ENCODE measurements around the gene FGF9. TPM values are rescaled to one million over a fixed set of nuclear protein-coding genes. Genes with fewer than 3 reads are reported as not detected.

The FGF9 gene
- total RNA-seq, 1 experiment from 2014 or later: 8.3 TPM

DNA sequence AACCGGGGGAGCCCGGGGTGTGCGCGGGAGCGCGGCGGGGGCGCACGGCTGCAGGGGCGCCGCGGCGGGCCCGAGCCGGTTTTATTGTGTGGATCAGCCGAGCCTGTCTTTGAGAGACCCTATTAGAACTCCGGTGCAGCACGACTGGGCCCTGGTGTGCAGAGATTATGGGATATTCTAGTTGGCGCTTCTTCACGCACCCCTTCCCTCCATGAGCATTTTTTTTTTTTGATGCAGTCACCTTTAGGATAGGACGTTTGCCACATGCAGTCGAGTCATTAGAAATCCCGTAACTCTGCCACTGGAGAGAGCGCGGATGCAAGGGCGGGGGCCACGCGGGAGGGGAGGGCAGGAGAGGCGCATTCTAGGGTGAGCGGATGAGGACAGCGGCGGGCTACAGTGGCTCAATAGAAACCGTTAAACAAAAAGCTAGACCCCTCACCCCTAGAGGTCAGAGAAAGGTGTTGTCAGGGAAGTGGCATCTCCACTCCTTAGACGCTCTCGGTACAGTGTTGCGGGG lies 3.7 kb downstream of the FGF9 start:
- DNase-seq (ENCODE audit: low spot score): peak; percentile 49

DNA sequence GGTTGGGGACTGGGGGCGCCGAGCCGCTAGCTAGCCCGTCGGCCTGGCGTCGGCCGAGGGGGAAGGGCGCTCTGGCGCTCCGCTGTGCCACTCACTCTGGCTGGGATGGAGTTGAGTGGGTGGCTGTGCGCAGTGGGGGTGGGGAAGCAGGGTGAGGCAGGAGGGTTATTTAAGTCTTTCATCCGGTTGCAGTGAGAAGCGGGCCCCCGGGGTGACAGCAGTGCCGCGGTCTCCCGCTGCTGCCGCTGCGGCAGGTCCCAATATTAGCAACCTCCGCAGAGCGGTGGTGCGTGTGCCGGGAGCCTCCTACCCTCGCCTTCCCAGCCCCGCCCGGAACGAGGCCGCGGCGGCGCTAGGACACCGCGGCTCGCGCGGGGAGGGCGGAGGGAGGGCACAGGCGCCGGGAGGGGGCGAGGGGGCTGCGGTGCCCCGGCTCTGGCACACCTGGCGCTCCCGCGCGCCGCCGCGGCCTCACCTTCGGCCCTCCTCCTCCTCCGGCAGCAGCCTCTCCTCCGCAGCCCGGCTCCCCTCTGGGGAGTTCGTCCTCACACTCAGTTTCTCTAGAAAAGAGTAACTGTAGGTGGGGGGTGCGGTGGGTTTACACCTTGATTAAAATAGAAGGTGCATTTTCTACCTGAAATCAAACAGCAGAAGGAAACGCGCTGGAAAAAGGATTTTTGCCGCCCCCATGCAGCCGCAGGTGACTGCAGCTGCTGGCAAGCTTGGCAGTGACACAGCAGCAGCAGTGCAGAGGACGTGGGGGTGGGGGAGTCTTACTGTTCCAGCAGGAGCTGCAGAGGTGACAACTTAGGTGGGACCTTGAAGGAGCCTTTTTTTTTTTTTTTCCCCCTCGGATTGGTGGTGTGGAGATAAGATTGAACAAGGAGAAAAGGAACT lies 4.5 kb downstream of the FGF9 start:
- peak; percentile 69 for DNase-seq (ENCODE audit: low spot score)

DNA sequence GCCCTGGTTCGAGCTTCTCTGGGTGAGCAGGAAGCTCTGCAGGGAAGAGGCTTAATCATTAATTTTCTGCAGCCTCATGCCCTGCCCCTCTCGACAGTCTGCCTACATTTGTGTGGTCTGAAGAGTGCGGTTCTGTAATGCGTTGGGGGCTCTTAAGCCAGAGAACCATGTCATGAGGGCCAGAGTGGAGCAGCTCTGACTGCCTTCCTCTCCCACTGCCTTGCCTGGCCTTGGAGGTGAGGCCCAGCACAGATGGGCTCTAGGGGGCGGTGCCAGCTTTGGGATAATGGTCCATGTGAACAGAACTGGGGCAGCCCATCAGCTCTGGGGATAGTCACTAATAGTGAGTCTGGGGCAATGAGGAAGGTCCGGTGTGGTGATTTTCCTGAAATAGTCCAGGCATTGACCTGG lies 5.7 kb downstream of the FGF9 start:
- peak; percentile 80 for DNase-seq (ENCODE audit: low spot score)

DNA sequence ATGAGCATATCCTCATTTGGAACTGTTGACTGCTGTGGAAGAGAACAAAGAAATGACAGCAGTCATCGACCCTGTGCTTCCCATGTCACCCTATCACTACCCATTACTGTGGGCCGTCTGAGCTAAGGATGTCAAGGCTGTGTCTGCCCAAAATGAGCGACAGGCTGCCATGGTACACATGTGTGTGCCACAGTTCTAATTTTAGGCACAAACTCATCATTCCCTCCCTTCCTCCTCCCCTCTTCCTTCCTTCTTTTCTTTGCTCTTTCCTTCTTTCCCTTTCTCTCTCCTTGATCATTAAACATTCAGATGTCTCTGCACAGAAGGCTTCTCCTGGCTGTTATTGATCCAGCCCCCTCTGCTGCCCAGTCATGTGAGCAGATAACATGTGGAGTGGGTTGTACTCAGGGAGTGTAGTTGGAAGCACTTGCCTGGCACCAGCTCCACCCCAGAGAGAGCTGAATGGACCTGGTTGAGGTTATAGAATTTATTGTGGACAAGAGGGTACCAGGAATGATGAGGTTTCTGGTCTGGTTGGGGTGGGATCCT lies 6.3 kb downstream of the FGF9 start:
- DNase-seq (ENCODE audit: low spot score): no peak

DNA sequence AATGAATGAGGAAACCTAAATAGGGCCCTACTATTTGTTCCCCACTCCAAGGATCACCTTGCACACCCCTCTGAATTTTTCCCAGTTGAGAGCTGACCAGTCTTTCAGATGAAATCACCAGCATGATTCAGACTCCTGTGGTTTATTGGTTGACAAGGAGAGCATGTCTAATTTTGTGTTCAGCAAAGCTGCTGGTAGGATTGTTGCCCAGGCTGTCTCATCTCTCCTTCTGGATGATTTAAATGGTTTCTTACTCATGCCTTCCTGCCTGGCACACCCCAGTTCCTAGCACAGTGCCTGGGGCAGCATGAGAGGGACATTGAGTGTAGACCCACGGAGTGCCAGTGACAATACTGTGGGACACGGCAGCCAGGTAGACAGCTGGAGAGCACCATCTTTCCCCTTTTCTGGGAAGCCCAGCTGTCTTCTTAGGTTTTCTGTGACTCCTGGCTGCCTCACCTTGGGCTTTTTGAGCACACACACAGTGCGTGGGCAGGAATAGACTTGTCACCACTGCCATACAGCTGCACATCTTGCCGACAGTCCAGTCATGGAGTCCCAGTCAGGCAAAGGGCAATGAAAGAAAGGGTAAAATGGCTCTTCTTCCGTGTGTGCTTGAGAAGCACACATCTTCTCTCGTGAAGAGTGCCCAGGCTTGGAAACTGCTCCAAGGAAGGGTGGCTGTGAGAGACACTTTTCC lies 12.3 kb downstream of the FGF9 start:
- no peak for DNase-seq (ENCODE audit: low spot score)

DNA sequence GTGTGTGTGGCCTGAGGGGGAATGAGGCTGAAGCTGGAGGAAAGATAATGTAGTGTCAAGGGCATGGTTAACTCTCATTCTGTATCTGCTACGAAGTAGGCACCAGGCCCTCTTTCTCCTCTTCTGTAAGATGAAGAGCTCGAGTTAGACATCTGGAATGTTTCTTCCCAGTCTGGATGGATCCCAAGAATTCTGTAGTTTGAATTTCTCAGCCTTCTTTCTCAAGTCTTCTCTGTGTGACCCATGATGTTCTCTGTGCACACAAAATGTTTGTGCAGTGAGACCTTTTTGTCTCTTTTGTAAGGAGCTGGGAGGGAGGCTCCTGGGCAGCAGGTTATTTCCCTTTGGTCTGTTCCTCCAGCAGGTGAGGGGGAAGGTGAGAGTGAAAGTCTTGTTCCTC lies 13.7 kb downstream of the FGF9 start:
- no peak for DNase-seq (ENCODE audit: low spot score)

DNA sequence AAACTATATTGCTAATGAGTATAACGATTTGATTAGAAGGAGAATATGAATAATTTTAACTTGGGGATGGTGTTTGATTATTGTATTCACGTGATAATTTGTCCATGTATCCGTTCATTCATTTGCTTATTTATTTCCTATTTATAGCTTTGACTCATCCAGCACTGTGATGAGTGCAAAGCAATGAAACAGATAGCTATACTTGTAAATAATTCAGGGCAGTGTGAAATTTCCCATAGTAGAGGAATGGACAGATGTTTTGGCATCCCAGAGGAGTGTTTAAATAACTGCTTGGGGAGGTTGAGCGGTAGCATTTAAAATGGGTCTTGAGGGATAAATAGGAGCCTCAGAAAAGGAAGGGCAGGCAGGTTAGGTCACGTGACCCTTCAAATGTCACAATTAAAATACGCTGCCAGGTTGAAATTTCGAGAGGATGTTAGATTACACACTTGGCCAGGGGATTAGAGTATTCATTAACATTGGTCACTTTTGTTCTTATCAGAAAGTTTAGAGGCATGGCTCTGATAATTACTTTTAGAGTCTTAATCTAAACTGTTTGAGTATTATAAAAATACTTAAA lies 14.7 kb downstream of the FGF9 start:
- DNase-seq (ENCODE audit: low spot score): no peak

DNA sequence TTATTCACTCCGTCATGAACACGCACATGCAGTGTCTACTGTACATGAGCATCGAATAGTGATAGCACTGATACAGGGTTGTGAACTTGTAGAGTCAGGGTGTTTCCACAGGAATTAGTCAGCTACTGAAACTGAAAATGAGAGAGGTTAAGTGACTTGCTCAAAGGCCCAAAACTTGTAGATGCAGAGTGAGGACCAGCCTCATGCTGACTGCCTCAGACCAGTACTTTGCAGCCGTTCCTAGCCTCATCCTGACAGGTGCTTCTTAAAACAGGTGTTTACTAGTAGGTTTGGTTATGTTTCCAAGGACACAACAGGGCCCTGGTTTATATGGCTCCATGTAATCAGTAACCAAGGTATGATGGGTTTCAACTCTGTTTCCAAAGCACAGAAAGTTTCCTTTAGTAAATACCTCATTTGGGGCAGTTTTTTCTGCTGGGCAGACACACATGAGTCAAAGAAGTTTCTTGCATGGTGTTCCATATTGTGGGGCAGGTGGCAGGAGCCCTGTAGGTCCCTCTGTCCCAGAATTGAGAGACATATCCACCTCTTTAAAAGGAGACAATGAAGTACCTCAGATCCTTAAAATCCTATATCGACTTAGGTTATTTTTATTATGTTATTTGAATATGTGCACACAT lies 16.0 kb downstream of the FGF9 start:
- no peak for DNase-seq (ENCODE audit: low spot score)

DNA sequence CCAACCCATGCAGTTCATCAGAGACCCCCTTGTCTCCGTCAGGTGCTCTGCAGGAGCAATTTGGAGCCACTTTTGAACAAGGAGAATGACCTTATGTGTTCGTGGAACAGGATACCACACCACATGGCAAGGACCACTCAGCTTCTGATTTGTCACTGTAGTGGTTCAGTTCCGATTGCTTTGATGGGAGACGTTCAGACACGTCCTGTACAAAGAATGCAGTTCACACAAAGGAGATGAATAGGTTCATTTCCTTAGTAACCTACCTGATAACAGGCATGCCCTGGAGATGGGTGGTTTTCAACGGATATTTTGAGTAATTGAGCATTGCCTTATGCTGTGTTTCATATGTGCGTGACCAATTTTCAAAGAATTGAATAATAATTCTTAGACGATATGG lies 17.2 kb downstream of the FGF9 start:
- DNase-seq (ENCODE audit: low spot score): no peak

DNA sequence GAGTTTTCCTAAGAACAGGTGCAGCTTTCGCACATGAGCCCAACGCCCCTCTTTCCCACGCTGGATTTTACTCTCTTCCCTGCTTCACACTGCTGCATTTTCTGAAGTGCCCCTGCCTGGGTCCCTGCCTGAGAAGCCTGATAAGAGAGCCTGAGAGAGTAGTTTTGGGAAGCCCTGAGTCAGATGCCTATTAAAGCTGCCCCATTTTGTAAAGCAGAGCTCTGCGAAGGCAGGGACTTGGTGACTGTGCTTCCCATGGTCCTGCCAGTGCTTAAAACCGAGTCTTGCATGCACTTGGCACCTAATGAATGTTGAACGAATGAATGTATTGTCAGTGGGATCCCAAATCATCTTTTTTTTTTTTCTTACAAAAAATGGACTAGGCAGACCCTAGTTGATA lies 18.2 kb downstream of the FGF9 start:
- no peak for DNase-seq (ENCODE audit: low spot score)

DNA sequence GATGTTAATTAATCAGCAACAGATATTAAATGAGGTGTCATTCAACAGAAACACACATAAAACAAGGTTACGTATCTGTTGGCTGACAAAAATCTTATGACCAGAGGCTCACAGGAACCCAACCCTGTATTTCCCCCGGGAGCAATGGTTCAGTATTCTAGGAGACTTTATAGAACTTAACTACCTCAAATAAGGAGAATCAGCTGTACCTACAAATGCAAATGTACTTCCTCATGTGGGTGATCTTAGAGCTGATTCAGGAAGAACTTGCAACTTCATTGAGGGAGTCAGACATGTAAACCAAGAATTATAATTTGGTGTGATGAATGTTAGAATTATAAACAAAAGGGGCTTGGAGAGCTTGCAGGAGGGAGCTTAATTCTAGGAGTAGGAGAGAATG lies 20.1 kb downstream of the FGF9 start:
- DNase-seq (ENCODE audit: low spot score): no peak

DNA sequence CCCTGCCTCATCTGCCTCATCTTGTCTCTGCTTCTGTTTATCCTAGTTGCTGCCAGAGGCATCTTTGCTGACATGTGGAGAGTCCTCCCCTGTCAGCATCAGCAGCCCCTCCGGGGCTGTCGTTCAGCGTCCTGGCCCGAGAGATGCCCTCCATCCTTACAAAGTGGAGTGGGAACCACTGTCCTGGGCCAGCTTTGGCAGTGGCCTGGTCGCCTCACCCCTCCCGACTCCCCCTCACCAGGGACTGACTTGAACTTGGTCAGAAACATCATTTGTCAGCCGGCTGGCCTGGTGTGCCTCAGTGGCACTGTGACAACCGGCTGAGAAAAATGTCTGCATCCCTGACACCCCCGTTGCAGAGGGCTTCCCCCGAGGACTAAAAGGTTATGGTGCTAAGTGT lies 20.6 kb downstream of the FGF9 start:
- no peak for DNase-seq (ENCODE audit: low spot score)

DNA sequence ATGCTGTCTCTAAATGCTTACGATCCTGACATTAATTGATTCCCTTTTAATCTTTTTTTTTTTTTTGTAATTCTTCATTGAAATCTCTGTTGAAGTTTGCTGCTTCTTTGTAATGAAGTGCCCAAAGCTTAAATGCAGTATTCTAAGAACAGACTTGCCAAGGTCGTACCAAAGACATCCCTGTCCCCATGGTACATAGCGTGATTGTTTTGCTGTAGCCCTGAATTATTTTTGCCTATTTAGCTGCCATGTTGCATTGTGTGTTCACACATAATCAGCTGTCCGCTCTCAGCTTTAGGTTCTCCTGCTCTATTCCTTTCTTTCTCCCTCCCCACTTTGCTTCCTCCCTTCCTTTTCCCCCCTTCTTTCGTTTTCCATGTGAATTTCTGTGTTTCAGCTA lies 21.1 kb downstream of the FGF9 start:
- DNase-seq (ENCODE audit: low spot score): no peak

DNA sequence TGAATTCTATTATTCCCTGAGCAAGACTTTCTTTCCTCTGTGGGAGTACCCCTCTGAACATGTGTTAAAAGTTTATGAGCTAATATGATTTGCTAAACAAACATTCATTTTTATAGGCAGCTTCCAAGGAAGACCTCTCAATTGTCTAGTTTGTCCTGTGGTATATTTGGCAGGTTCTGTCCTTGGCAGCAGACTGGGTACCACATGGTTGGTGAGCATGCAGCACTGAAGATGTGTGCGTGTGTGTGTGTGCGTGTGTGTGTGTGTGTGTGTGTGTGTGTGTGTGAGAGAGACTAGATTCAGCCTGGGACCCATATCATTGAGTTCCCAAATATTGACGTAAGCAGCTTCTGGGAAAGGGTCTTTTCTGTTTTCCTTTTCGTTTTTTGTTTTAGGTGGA lies 24.0 kb downstream of the FGF9 start:
- peak; percentile 29 for DNase-seq (ENCODE audit: low spot score)

DNA sequence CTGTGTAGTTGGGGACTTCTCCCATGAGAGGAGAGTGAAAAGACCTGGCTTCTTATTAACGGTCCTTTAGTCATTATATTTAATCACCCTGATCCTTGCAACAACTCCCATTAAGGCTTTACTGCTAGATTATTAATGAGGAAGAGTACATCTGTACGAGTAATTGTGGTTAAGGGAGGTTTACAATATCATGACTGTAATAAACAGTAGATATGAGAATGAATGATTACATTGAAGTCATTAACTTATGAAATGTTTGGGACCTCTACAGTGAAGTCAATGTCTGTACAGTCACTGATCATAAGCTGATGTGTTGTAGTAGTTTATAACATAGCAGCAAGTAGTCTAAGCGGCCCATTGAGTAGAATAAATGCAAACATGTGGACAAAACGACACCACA lies 24.7 kb downstream of the FGF9 start:
- no peak for DNase-seq (ENCODE audit: low spot score)

DNA sequence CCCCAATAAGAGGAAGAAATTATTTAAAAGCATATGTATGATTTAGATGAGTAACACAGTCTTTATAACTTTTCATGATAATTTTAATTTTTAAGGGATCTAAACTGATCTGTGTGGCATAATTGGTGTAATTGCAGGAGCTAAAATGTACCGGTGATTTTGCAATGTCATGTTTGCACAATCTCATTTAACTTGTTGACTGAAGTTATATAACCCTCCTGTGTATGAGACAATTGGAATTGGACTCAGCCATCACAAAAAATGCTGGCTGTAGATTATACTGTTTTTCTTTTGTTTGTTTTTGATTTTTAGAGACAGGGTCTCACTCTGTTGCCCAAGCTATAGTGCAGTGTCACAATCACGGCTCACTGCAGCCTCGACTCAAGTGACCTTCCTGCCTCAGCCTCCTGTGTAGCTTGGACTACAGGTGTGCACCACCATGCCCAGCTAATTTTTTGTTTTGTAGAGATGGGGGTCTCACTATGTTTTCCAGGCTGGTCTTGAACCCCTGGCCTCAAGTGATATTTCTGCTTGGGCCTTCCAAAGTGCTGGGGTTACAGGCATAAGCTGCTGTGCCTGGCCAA lies 26.1 kb downstream of the FGF9 start:
- no peak for DNase-seq (ENCODE audit: low spot score)

DNA sequence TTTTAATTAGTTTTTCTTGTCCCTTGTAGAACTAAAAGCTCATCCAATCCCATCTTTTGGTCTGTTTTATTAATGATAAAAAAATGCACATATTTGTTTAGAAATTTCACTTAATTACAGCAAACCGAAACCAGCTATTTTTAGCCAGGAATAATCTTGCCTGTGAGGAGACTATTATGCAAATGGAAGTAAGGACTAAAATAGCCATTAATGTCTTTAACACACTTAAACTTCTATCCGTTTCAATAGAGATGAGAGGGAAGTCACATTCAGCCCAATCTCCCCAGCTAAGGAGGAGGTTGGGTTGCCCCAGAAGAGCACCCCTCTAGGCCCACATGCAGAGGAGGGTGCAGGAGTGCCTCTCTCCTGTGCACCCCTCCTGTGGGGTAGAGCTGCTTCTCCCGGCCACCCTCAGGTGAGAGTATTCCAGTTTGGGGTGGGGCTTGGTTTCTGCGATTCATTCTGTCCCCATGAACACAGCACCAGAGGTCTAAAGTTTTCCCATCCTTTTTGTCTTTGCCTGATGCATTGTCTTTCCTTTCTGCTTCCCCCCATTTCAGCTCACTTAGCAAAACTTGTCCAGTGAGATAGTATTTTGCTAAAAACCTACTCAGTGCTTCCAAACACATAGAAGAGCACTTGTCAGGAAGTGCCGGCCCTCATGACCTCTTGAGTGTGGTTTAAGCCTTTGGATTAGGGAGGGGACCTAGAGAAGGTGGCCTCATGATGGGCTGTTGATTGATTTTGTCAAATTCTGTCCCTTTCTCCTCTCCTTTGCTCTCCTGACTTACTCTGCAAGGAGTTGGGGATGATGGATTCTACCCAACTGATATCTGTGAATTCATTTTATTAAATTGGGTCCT lies 28.2 kb downstream of the FGF9 start:
- DNase-seq (ENCODE audit: low spot score): no peak

DNA sequence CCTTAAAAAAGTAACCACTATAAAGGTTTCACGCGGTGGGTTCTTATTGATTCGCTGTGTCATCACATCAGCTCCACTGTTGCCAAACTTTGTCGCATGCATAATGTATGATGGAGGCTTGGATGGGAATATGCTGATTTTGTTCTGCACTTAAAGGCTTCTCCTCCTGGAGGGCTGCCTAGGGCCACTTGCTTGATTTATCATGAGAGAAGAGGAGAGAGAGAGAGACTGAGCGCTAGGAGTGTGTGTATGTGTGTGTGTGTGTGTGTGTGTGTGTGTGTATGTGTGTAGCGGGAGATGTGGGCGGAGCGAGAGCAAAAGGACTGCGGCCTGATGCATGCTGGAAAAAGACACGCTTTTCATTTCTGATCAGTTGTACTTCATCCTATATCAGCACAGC lies 30.6 kb downstream of the FGF9 start:
- no peak for DNase-seq (ENCODE audit: low spot score)

DNA sequence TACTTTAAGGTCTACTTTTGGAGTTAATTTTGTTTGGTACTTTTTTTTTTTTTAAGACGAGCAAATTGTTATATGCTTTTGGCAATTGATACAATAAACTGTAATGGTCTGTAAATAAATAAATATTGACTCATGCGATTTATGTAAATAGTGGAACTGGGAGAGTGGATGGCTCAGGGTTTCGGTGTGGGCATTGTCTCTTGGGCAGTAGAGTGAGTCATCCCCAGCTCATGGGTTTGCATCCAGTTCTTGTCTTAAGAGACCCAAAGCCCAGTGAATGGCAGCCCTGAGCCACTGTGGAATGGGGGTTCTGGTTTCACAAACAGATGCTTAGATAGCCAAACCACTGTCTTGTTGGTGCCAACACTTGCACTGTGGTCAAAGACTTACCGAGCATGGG lies 33.0 kb downstream of the FGF9 start:
- DNase-seq (ENCODE audit: low spot score): peak; percentile 50

DNA sequence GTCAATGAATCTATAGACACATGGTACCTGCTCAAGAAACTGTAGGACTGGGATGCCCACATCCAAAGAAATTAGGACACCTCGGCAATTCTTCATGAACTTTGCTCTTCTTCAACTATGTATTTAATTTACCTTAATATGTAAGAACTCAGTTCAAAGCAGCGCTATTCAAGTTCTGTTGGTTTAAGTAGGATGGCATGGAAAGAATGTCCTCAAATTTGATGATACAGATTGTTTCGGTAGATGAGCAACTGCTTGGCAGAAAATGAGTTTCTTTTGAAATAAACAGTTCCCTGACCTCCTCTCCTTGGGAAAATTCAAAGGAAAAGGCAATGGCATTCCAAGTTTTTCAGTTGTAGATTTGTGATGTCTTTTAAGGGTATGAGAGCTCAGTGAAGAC lies 36.7 kb downstream of the FGF9 start:
- no peak for DNase-seq (ENCODE audit: low spot score)
